Left forelimb (tissue), 1 donor: ENCODE results near the gene C1QL4.
"Not testable (repeated sequence)": the region's sequence is repeated elsewhere in the genome, so short reads cannot be mapped to it uniquely, and the experiment has no call there.

Source experiments
- DNase-seq: peaks from one replicate; pipeline ENCODE4 v3.0.0-alpha.2; 2018; ENCODE audit warnings: low spot score

C1QL4 gene

GRCh38 chr12:49333778-49334177 lies 3.2 kb downstream of the C1QL4 start:
- not testable (repeated sequence) for DNase-seq

GRCh38 chr12:49332891-49333371 lies 4.1 kb downstream of the C1QL4 start:
- DNase-seq, result no peak

GRCh38 chr12:49332441-49332861 lies 4.5 kb downstream of the C1QL4 start:
- DNase-seq, result no peak

- no peak for DNase-seq
These were observed 5.4 kb downstream of the C1QL4 start for GRCh38 chr12:49331380-49332222.

GRCh38 chr12:49330631-49331379 lies 6.2 kb downstream of the C1QL4 start:
- no peak for DNase-seq

- no peak for DNase-seq
These were observed 6.9 kb downstream of the C1QL4 start for GRCh38 chr12:49330032-49330619.

GRCh38 chr12:49328816-49329215 lies 8.2 kb downstream of the C1QL4 start:
- DNase-seq, result no peak

GRCh38 chr12:49327887-49328286 lies 9.1 kb downstream of the C1QL4 start:
- DNase-seq, result no peak

GRCh38 chr12:49327368-49327767 lies 9.6 kb downstream of the C1QL4 start:
- DNase-seq, result no peak

GRCh38 chr12:49325606-49326005 lies 11.4 kb downstream of the C1QL4 start:
- no peak for DNase-seq

- DNase-seq, result no peak
These were observed 13.4 kb downstream of the C1QL4 start for GRCh38 chr12:49323524-49324097.

GRCh38 chr12:49322708-49323523 lies 14.1 kb downstream of the C1QL4 start, which contains the start of gene TROAP:
TSS of gene TROAP (plus strand) at chr12:49323255. CDS start at chr12:49323609, 354 bp downstream.
- peak; percentile 98 for DNase-seq

GRCh38 chr12:49322367-49322707 lies 14.7 kb downstream of the C1QL4 start:
- no peak for DNase-seq

GRCh38 chr12:49320411-49321103 lies 16.4 kb downstream of the C1QL4 start:
- not testable (repeated sequence) for DNase-seq

- not testable (repeated sequence) for DNase-seq
These were observed 19.9 kb downstream of the C1QL4 start for GRCh38 chr12:49317118-49317517.

- no peak for DNase-seq
These were observed 22.2 kb downstream of the C1QL4 start for GRCh38 chr12:49314811-49315210.

GRCh38 chr12:49310451-49311000 lies 26.5 kb downstream of the C1QL4 start:
- DNase-seq, result not testable (repeated sequence)

- no peak for DNase-seq
These were observed 27.6 kb downstream of the C1QL4 start for GRCh38 chr12:49309386-49309785.

- DNase-seq, result no peak
These were observed 31.1 kb downstream of the C1QL4 start for GRCh38 chr12:49305762-49306510.

- DNase-seq, result no peak
These were observed 32.8 kb downstream of the C1QL4 start for GRCh38 chr12:49304161-49304560.
